K562 (cell line): ENCODE data around the gene TEX9.

ENCODE experiments used
- ATF7 ChIP-seq: fragments of 450-650 bp; IDR thresholded peaks from 2 replicates; pipeline ENCODE4 v1.7.1; 2014; ENCODE audit warnings: mild to moderate bottlenecking, moderate library complexity
- CTCF ChIP-seq, 3 experiments: IDR thresholded peaks in 2 of 3; conservative IDR thresholded peaks in 1 of 3; 2 replicates each; pipeline ENCODE4 v1.5.1; 2011 to 2012; ENCODE audit warnings: low read length in 3 of 3, mild to moderate bottlenecking in 3 of 3, control low read depth in 2 of 3, improper control_type of control experiment in 1 of 3, inconsistent platforms in 1 of 3, low read depth in 1 of 3, mixed read lengths in 1 of 3, moderate library complexity in 1 of 3; ENCODE audit not compliant: insufficient read depth in 2 of 3
- GTF3C2 ChIP-seq: IDR thresholded peaks from 3 replicates; pipeline ENCODE4 v1.6.1; 2011; ENCODE audit warnings: borderline replicate concordance, mild to moderate bottlenecking, moderate library complexity; ENCODE audit not compliant: insufficient read length; ENCODE audit errors: extremely low read depth
- KLF16 ChIP-seq: IDR thresholded peaks from 2 replicates; pipeline ENCODE4 v1.6.1; 2016; ENCODE audit warnings: antibody characterized with exemption
- MTA3 ChIP-seq: fragments of 450-650 bp; formaldehyde crosslinking; IDR thresholded peaks from 2 replicates; pipeline ENCODE4 v1.6.1; 2017; ENCODE audit warnings: mild to moderate bottlenecking, borderline replicate concordance
- TBL1XR1 ChIP-seq, 2 experiments: IDR thresholded peaks; 2 replicates each; pipeline ENCODE4 v1.6.1; 2012; ENCODE audit warnings: improper control_type of control experiment in 2 of 2, low read length in 2 of 2, mild to moderate bottlenecking in 1 of 2
- WHSC1 ChIP-seq: IDR thresholded peaks from one replicate; pipeline ENCODE4 v1.6.1; 2012; ENCODE audit warnings: low read length, control low read depth, inconsistent platforms
- ZNF668 ChIP-seq: fragments of 250-450 bp; sonication (Bioruptor Pico); IDR thresholded peaks from 2 replicates; pipeline ENCODE4 v1.8.0; 2022; ENCODE audit warnings: mild to moderate bottlenecking, inconsistent platforms
- TF ChIP-seq, protein P1 (sequence below), 2 experiments: fragments of 450-650 bp; conservative IDR thresholded peaks; 2 replicates each; pipeline ENCODE4 v1.6.1; 2017; ENCODE audit warnings: mild to moderate bottlenecking in 2 of 2, moderate library complexity in 2 of 2

GRCh38 chr15:56460071-56460470, 94.8 kb downstream of the TEX9 start:
- no peak for TF ChIP-seq ATF7
- no peak for TF ChIP-seq MTA3
- no peak for TF ChIP-seq KLF16
- TF ChIP-seq CTCF (IDR thresholded peaks at IDR 0.05 in 2 of 3, conservative IDR thresholded peaks at IDR 0.05 in 1 of 3; ENCODE audit: insufficient read depth in 2 of 3, low read depth in 1 of 3, low read length in 3 of 3) = no peak
- TF ChIP-seq, protein P1, sequence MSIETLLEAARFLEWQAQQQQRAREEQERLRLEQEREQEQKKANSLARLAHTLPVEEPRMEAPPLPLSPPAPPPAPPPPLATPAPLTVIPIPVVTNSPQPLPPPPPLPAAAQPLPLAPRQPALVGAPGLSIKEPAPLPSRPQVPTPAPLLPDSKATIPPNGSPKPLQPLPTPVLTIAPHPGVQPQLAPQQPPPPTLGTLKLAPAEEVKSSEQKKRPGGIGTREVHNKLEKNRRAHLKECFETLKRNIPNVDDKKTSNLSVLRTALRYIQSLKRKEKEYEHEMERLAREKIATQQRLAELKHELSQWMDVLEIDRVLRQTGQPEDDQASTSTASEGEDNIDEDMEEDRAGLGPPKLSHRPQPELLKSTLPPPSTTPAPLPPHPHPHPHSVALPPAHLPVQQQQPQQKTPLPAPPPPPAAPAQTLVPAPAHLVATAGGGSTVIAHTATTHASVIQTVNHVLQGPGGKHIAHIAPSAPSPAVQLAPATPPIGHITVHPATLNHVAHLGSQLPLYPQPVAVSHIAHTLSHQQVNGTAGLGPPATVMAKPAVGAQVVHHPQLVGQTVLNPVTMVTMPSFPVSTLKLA (conservative IDR thresholded peaks at IDR 0.05) = no peak
- TF ChIP-seq TBL1XR1 (IDR thresholded peaks at IDR 0.05; ENCODE audit: low read length in 2 of 2) = no peak
- no peak for TF ChIP-seq WHSC1
- TF ChIP-seq ZNF668 (CRISPR knock-in tag) = no peak
- TF ChIP-seq GTF3C2 = no peak
